HG03066 (cell line): Measurements from ENCODE around the gene RASA2.
A peak's percentile ranks its signal among the peaks of the same experiment; 100 is the strongest.

Experiments used
- ATAC-seq: cut with Tn5 transposase; IDR thresholded peaks from one replicate; pipeline ENCODE4 v1.9.1; 2021; ENCODE audit warnings: low read depth; ENCODE audit not compliant: unreplicated experiment

RASA2 gene, protein sequence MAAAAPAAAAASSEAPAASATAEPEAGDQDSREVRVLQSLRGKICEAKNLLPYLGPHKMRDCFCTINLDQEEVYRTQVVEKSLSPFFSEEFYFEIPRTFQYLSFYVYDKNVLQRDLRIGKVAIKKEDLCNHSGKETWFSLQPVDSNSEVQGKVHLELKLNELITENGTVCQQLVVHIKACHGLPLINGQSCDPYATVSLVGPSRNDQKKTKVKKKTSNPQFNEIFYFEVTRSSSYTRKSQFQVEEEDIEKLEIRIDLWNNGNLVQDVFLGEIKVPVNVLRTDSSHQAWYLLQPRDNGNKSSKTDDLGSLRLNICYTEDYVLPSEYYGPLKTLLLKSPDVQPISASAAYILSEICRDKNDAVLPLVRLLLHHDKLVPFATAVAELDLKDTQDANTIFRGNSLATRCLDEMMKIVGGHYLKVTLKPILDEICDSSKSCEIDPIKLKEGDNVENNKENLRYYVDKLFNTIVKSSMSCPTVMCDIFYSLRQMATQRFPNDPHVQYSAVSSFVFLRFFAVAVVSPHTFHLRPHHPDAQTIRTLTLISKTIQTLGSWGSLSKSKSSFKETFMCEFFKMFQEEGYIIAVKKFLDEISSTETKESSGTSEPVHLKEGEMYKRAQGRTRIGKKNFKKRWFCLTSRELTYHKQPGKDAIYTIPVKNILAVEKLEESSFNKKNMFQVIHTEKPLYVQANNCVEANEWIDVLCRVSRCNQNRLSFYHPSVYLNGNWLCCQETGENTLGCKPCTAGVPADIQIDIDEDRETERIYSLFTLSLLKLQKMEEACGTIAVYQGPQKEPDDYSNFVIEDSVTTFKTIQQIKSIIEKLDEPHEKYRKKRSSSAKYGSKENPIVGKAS

GRCh38 chr3:141486746-141487520 lies at the start of gene RASA2:
RASA2 (plus strand) TSS chr3:141487027; CDS start chr3:141487084, 57 bp downstream.
- peak; percentile 58 for ATAC-seq

DNA sequence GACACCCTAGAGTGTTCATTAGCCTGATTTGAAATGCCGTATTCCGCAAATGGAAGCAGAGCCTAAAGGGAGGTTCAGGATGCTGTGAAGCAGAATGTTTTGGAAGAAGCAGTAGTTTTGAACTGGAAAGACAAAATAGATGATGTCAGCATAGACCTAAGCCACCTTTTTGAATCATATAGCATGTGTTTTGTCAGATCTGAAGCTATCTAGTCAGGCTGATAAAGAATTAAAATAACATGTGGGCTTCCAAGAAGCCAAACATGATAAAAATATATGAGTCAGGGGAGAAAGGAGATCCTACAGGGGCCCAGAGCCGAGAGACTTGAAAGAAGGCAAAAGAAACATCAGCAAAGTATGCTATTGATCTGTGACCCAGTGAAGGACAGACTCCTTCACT lies 47.2 kb upstream of the RASA2 start:
- no peak for ATAC-seq

DNA sequence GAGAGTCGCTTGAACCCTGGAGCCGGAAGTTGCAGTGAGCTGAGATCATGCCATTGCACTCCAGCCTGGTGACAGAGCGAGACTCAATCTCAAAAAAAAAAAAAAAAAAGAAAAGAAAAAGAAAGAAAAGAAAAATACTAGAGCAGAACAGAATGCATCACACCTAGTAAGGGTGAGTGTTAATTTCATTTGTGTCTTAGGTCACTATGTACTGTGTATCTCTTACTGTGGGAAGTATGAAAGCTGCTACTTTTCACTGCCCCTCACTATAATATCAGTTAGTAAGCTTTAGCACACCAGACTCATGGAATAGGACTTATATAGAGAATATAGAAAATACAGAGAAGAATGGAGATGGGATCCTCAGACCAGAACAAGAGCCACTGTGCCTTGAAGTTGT lies 45.9 kb upstream of the RASA2 start:
- peak; percentile 11 for ATAC-seq

- ATAC-seq = peak; percentile 96
These were observed 45.2 kb upstream of the RASA2 start for GRCh38 chr3:141441381-141442364.

- no peak for ATAC-seq
These were observed 44.4 kb upstream of the RASA2 start for GRCh38 chr3:141442446-141442845.

GRCh38 chr3:141442914-141443313 lies 43.9 kb upstream of the RASA2 start:
- no peak for ATAC-seq

GRCh38 chr3:141444586-141445285 lies 42.1 kb upstream of the RASA2 start:
- no peak for ATAC-seq

GRCh38 chr3:141445990-141446389 lies 40.8 kb upstream of the RASA2 start:
- no peak for ATAC-seq

DNA sequence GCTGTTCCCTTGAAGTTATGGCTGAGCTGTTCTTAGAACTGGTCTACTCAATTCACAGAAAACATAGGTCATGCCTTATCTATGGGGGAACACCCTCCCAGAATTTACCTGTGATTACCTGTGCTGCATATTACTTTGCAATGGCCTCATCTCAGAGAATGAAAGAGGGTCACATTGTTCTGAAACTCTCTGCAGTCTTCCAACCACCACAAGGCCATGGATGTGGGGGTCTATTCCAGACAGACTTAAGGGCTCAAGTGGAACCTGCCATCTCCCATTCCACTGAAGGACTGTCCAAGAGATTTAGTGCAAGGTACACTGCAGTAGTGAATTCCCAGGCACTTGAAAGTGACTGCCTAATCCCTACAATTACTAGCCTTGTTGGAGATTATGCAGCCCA lies 40.1 kb upstream of the RASA2 start:
- ATAC-seq = no peak

DNA sequence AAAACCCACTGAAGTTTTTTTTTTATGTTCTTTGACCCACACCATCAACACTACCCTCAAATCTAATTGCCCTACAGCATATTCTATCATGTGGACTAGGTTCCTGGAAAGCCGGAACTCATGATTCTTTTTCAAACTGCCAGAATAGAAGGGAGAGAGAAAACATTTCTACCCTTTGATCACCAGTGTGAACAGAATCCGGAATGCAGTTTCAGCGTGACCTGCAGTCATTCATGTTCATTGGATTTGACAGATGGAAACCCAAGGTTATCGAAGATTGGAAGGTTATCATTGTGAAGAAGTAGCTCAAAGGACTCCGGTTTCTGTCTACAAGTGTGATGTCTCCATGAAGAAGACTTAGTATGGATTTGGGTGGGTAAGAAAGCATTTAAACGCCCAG lies 39.4 kb upstream of the RASA2 start:
- no peak for ATAC-seq

DNA sequence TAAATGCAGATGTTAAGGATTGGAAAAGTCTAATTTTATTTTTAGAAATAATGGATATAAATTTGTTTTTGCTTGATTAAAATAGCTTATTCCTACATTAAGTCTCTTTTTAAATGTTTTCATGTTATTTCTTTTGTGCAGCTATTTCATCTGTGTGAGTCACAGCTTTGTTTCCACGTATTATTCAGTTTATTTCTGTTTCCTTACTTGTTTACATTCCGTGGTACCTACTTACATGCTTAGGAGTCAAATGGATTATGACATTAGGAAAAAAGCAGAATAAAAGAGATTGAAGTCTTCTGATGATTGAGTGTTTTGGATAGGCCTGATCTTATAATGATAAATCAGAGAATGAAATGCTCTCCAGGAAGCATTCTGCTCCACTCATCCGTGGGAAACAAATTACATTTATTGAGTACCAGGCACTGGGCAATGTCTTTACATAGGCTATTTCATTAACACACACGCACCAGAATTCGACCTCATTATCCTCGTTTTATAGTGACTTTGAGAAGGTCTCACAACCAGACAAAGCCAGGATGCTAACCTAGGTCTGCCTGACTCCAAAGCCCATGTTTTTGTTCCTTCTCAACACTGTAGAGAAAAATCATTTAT lies 38.1 kb upstream of the RASA2 start:
- ATAC-seq = no peak

GRCh38 chr3:141449424-141449823 lies 37.4 kb upstream of the RASA2 start:
- ATAC-seq = no peak

DNA sequence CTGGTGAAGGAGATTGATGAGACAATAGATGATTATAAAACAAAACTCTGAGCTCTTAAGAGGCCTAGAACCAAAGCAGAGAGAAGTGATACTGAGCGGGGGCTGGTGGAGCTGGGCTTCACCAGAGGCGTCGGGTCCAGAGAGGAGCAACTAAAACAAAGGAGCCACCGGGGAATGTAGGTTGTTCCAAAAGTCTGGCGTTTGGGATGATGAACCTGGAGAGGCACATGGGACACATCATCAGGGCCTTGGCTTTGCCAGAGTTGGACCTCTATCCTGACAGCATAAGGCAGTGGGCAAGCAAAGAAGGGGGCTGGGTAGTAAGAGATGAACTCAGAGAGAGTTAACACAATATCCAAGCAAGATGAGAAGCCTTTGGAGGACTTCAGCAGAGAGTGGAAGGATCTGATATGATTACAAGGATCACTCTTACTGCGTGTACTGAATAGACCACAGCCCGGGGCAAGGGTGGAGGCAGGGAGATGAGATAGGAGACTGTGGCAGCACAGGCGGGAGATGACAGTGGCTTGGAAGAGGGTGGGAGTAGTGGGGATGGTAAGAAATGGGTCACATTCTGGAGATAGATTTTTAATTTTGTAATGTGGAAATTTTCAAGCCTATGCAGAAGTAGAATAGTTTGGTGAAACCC lies 36.0 kb upstream of the RASA2 start:
- ATAC-seq = no peak

DNA sequence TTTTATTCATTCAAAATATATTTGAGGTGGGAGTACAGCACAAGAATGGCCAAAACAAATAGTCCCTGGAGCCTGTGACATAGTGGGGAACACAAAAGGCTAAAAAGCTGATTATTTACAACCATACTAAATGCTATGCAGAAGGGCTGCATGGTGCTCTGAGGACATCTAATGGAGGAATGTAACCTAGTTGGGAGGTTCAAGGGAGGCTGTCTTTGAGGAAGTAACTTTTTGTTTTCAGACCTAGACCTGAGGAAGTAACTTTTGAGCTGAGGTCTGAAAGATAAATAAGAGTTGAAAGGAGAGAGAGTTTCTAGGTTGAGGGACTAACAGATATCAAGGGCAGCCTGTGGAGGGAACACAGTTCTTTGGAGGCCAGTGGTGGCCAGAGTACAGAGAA lies 34.8 kb upstream of the RASA2 start:
- ATAC-seq = peak; percentile 55

GRCh38 chr3:141452773-141453172 lies 34.1 kb upstream of the RASA2 start:
- no peak for ATAC-seq

DNA sequence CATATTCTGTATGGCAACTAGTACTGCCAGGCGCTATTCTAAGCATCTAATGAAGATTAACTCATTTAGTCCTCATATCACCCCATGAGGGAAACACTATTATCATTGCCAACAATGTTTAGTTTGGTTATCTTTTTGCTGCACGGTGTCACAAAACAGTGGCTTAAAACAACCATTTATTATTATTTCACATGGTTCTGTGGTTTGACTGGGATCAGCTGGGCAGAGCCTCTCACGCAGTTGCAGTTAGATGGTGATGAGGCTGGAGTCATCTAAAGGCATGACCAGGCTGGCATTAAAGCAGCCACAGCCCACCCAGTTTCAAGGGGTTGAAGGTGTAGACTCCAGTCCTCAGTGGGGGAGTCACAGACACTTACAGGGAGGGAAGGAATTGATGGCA lies 32.8 kb upstream of the RASA2 start:
- ATAC-seq = no peak

GRCh38 chr3:141454906-141455602 lies 31.8 kb upstream of the RASA2 start:
- ATAC-seq = peak; percentile 62
